Hematopoietic multipotent progenitor cell (in vitro differentiated cells): ENCODE results near the gene SLC8A1. TPM values are rescaled to one million over a fixed set of nuclear protein-coding genes. Genes with fewer than 3 reads are reported as not detected.
A peak's percentile ranks its signal among the peaks of the same experiment; 100 is the strongest.

Source experiments
- DNase-seq, 3 donors: peaks; one replicate each; pipeline ENCODE4 v3.0.0-alpha.2; 2011 to 2015; ENCODE audit warnings: low read depth in 2 of 3, low spot score in 2 of 3
- total RNA-seq: library from RNA; depleted of rRNA; stranded (reverse); fragments of >200 nt; gene quantifications from one replicate; pipeline ENCODE4 v1.2.3, GENCODE V29; 2012

SLC8A1 gene
- total RNA-seq, 1 donor: 1.6 TPM

- DNase-seq: no peak
Observed at GRCh38 chr2:40361478-40361877, 90.4 kb downstream of the SLC8A1 start.

DNA sequence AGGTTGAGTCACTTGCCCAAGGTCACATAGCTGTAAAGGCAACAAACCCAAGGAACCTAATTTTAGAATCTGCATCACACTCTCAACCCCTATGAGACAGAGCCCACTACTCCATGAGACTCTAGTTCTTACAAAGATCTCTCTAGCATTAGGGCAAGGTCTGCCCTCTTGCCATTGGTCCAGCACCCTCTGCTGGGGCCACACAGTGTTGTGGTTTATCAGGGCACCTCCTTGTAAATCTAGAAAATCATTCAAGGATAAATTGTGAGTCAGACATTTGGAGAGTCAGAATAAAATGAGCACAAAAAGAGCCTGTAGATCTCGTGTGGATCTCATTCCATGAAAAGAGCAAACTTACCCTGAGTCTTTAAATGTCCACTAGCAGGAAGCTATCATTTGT, 91.2 kb downstream of the SLC8A1 start:
- DNase-seq: peak in 1 of 3 donors; percentile 19

DNA sequence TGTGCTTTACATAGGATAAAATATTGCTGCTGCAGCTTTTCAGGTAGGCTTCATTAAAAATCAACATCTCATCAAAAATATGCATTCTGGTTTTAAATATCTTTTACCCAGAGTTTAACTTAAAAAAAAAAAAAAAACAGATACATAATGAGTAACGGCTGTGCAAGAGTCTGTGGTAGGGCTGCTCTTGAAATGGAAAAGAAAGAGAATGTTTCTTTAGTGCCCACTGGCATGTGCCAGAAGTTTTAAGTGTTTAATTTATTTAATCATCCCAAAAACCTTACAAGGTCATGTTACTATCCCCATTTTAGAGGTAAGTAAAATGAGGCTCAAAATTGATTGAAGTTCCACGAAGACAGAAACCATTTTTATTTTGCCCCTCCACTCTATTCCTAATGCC, 92.1 kb downstream of the SLC8A1 start:
- DNase-seq: no peak

DNA sequence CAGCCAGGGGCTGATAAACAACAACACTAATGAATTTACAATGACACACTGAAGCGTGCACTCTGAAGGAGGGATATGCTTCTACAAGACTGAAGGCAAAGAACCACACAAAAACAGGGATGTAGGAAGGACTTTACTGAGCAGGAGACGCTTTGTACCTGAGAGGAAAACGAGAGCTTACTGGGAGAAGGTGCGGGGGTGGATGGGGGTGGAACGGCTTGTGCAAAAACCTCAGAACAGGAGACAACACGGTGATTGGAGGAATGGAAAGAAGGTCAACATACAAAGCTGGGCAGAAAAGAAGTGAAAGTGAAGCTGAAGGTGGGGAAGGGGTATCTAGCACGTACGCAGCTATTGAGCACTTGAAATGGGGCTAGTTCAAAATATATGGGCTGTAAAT, 93.1 kb downstream of the SLC8A1 start:
- DNase-seq: no peak

DNA sequence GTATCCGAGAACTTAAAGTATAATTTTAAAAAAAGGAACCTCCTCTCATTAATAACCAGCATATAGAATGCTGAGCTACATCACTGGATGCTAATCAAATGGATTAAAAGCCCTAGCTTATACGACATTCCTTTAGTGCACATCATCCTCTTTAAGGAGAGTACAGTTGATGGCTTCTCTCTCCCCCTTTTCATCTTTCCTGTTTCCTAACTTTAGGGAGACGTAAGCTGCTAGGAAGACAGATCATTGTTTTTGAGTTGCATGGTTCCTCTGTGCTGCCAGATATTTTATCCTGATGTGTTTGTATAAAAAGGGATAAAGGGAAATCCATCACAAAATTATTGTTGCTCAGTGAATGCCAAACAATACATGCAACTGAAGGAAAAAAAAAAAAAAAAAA, 94.2 kb downstream of the SLC8A1 start:
- DNase-seq: no peak

GRCh38 chr2:40355451-40355850, 96.4 kb downstream of the SLC8A1 start:
- no peak for DNase-seq

DNA sequence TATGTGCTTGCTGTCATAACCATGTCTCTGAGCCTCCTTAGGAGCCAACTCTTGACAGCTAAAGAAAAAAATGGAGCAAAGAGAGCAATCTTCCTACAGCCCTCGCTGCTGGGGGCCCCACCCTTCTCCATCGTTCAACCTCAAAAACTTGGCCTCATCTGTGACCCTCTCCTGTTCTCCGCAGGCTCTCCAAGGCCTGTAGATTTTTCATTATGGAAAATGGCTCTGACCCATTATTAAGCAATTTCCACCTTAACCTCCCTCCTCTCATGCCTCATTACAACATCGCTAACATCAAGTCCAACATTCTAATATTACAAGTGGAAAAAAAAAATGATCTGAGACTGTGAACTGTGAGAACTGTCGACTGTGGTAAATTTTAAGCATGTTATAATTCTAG, 98.7 kb downstream of the SLC8A1 start:
- DNase-seq: no peak

DNA sequence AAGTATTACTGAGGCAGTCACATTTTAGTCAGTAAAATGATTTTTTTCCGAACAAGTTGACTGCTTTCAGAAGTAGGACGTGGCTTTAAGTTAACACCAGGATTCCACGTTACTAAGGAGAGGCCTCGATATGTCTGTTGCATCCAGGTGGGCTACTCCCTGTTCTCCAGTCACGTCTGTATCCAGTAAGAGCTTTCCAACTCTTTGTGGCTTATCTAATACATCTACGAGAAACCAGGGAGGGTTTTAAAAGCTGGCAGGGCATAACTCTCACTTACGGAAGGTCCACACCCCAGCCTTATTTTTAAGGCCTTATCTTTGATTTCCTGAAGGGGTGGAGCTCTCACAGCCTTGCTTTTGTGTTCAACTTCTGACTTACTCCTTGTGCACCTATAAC, 99.2 kb downstream of the SLC8A1 start:
- no peak for DNase-seq

DNA sequence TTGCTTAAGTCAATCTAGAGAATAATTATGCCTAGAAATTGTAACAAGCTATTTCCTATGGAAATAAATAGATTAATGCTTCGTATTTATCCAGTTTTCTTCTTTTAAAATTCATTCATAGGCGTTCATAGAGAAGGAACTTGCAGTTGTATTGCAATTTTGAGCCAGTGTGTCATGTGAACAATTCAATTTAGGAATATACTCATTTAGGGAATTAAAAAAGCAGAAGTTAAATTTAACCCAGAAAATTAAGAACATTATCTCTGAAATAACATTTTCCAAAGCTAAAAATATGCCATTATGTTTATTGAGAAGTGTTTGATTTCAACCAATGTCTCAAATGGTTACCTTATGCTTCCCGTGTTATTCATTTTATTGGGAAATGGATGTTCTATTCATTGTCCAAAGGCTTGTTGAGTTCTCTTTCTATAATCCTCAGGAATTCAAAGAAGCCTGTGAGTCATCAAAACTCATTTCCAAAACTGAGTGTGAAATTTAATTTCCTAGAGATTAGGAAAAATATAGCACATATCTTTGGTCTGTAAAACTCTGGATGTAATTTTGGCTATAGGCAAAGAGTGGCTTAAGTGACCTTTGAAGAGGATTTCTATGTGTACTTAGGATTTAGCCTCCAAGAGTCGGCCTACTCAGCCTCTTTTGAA, 99.7 kb downstream of the SLC8A1 start:
- no peak for DNase-seq

GRCh38 chr2:40348665-40349064, 103.2 kb downstream of the SLC8A1 start:
- no peak for DNase-seq

DNA sequence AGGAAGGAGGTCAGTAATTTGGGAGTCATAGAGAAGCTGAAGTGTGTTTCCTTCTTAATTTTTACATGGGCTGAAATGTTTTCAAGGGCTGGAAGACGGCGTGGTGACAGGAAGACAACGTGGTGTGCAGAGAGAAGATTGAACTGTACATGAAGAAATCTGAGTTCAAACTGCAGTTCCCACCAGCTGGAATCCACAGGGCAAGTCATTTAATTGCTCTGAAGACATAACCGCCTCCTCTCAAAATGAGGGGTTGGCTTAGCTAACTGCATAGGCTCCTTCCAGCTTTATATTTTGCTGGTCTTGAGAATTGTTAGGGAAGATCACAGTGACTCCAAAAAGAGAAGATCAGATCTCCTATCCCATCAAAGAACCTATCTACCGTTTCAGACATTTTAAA, 103.9 kb downstream of the SLC8A1 start:
- no peak for DNase-seq

GRCh38 chr2:40346535-40347354, 105.1 kb downstream of the SLC8A1 start:
- no peak for DNase-seq

DNA sequence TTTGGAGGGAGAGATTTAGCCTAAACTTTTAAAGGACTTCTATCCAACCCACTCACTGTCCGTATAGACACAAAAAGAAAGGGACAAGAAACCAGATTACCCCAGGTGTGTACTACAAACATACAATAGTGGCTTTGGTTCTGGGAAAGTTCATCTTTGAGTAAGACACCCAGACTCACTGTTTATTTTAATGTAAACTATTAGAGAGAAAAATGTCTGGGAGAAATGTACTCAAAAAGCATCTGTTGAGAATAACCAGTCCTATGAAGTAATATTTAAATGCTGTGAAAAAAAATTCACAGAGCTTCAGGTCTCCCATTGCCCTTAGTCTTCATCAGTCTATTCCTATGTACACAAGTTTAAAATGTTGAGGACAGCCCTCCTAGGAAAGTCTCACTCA, 107.5 kb downstream of the SLC8A1 start:
- DNase-seq: no peak

DNA sequence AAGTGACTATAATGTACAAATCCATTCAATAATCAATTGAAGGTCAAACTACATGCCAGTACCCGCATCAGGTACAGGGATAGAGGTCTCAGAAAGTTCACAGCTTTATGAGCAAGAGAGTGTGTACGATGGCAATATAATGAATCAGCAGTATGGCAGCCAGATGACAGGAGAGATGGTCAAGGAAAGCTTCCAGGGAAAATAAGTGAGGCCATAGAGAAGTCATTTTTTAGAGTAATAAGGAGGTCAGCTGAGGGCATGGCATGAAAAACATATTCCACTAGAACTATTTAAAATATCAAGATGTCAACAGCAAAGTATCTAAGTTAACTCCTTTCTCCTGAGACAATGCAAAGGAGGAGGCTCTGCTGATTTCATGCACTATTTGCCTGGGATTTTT, 108.0 kb downstream of the SLC8A1 start:
- DNase-seq: no peak

GRCh38 chr2:40341198-40341597, 110.7 kb downstream of the SLC8A1 start:
- DNase-seq: no peak

GRCh38 chr2:40339026-40339425, 112.9 kb downstream of the SLC8A1 start:
- DNase-seq: no peak

- DNase-seq: peak in 2 of 3 donors; percentile 19 to 40
Observed at GRCh38 chr2:40332191-40332826, 119.6 kb downstream of the SLC8A1 start.

- DNase-seq: no peak
Observed at GRCh38 chr2:40330096-40330495, 121.8 kb downstream of the SLC8A1 start.

DNA sequence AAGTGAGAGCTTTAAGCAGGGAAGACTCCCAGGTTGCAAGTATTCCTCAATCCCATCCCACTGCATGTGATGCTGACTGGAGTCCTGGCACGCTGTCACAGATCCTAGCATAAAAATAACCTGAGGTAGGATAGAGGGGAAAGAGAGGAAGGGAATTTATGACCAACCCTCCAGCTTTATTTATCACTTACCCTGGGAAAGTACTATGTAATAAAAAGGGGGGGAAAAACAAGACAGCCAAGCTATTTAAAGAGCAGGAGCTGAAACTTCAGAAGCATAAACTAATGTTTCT, 122.2 kb downstream of the SLC8A1 start:
- no peak for DNase-seq

DNA sequence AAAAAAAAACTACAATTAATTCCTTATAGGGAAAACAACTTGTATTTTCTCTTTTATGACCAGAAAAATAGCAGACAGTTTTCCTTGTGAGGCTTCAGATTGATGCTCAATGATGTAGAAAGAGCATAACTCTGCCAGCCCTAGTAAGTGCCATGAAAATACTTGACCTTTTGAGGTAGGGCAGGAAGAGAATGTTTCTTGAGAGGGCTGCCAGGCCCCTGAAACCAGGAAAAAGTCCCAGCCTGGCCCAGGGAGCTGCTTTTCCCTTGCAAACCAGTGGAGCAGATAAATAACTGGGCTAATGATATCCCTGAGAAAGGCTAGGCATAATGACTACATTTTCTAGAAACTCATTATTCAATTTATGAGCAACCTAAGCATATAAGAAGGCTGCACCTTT, 126.8 kb downstream of the SLC8A1 start:
- no peak for DNase-seq

GRCh38 chr2:40324656-40325055, 127.2 kb downstream of the SLC8A1 start:
- DNase-seq: no peak

DNA sequence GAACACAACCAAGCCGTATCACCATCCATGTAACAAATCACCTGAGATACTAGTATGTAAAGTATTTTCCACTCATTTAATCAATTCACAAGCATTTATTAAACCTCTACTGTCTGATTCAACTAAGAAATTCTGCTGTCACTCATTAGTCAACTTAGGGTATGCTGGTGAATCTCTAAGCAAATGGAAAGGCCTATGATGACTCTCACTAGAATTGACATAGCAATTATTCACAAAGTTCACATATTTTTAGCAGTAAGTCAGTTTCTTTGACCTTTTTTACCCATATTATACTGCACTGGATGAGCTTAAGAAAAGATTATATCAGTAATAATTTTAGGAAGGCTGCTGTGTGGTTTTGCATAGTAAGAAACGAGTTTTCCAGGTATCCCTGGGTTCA, 130.1 kb downstream of the SLC8A1 start:
- no peak for DNase-seq
